Activated gamma-delta T cell treated with Interleukin-2 at 50 U/mL for 16 hours (primary cell): ENCODE measurements around the gene MEF2B.
A peak's percentile ranks its signal among the peaks of the same experiment; 100 is the strongest.
"Not testable (repeated sequence)": the region's sequence is repeated elsewhere in the genome, so short reads cannot be mapped to it uniquely, and the experiment has no call there.

ENCODE experiments used
- DNase-seq: peaks from one replicate; pipeline ENCODE4 v3.0.0-alpha.2; 2020

Gene MEF2B

GRCh38 chr19:19121371-19121770 is 48.7 kb downstream of the MEF2B start:
- no peak for DNase-seq

GRCh38 chr19:19120308-19121231 is 49.5 kb downstream of the MEF2B start:
- DNase-seq, result no peak

GRCh38 chr19:19119325-19120237 is 50.5 kb downstream of the MEF2B start:
- no peak for DNase-seq

GRCh38 chr19:19115954-19116353 is 54.1 kb downstream of the MEF2B start:
- peak; percentile 41 for DNase-seq

- DNase-seq, result no peak
Observed at GRCh38 chr19:19113040-19113626, 56.9 kb downstream of the MEF2B start.

- DNase-seq, result no peak
Observed at GRCh38 chr19:19111967-19112580, 58.0 kb downstream of the MEF2B start.

GRCh38 chr19:19111136-19111835 is 58.8 kb downstream of the MEF2B start:
- DNase-seq, result no peak

- no peak for DNase-seq
Observed at GRCh38 chr19:19110410-19111135, 59.5 kb downstream of the MEF2B start.

- no peak for DNase-seq
Observed at GRCh38 chr19:19109601-19110000, 60.5 kb downstream of the MEF2B start.

GRCh38 chr19:19107654-19108053 is 62.4 kb downstream of the MEF2B start:
- no peak for DNase-seq

GRCh38 chr19:19106938-19107337 is 63.1 kb downstream of the MEF2B start:
- not testable (repeated sequence) for DNase-seq

GRCh38 chr19:19106056-19106551 is 64.0 kb downstream of the MEF2B start:
- no peak for DNase-seq

GRCh38 chr19:19105365-19106055 is 64.6 kb downstream of the MEF2B start:
- no peak for DNase-seq

- DNase-seq, result no peak
Observed at GRCh38 chr19:19103167-19103566, 66.9 kb downstream of the MEF2B start.

- DNase-seq, result not testable (repeated sequence)
Observed at GRCh38 chr19:19102566-19102965, 67.5 kb downstream of the MEF2B start.

GRCh38 chr19:19101540-19101939 is 68.5 kb downstream of the MEF2B start:
- no peak for DNase-seq

- no peak for DNase-seq
Observed at GRCh38 chr19:19098703-19099632, 71.1 kb downstream of the MEF2B start.

- no peak for DNase-seq
Observed at GRCh38 chr19:19098084-19098702, 71.9 kb downstream of the MEF2B start.
